Mesodermal cell (in vitro differentiated cells): ENCODE measurements around the gene HNRNPM.

Experiments used
- H3K27ac ChIP-seq: 2 replicates; pipeline ENCODE4 v1.7.0; 2013; ENCODE audit warnings: mild to moderate bottlenecking, low read depth, low read length, moderate library complexity; ENCODE audit not compliant: severe bottlenecking
- H3K36me3 ChIP-seq: 2 replicates; pipeline ENCODE4 v1.7.1; 2013; ENCODE audit warnings: mild to moderate bottlenecking, low read length, moderate library complexity; ENCODE audit not compliant: control insufficient read depth, insufficient read depth
- H3K4me1 ChIP-seq: one replicate; pipeline ENCODE4 v1.7.1; 2013; ENCODE audit warnings: mild to moderate bottlenecking, low read length; ENCODE audit not compliant: insufficient read depth, control insufficient read depth, poor library complexity, severe bottlenecking
- H3K4me3 ChIP-seq: 2 replicates; pipeline ENCODE4 v1.7.0; 2013; ENCODE audit warnings: low read length, control low read depth, mild to moderate bottlenecking; ENCODE audit not compliant: insufficient read depth, poor library complexity, severe bottlenecking; ENCODE audit errors: extremely low read depth
- H3K9me3 ChIP-seq: 2 replicates; pipeline ENCODE4 v1.7.1; 2013; ENCODE audit warnings: mild to moderate bottlenecking, low read length, moderate library complexity; ENCODE audit not compliant: control insufficient read depth
- WGBS, 2 experiments: methylation state at CpG; one replicate each; pipeline ENCODE4 v1.1.5; 2013; ENCODE audit warnings: missing lambda C conversion rate in 2 of 2; ENCODE audit not compliant: insufficient coverage in 2 of 2; 5-methylcytosine and 5-hydroxymethylcytosine counted together

Gene HNRNPM

DNA sequence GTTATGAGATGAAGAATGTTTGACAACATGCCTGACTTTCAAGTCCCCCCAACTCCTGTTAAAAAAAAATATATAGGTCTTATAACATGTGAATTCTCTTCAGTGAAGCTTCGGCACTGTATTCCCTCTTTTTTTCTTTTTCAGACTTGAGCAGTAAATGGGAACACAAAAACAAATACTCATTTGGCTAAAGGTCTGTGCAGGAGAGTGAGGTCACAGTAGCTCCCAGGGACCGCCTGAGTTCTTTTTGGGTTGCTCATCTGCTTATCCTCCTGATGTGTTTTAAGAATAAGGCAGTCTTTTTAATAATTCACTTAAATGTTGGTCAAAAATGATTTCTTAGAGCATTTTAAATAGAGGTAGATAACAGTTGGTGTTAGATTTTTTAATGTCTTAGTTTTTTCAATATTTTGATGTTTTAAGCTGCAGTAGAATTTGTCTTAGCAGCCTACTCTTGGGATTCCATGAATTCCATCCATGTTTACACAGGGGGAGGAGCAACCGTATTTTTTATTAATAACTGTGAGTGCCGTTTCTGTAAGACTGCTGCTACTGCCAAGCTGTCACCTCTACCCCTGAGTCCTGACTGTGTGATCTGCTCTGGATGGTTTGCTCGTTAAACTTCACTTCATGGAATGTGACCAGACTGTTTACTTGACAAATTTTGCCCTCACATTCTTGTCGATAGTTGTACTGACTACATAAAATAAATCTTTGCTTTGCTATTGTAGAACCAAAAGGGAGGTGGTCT is 14.9 kb downstream of the HNRNPM start:
- Histone ChIP-seq H3K36me3 (peaks cover 85% of the 10 kb centered on the region), H3K4me1 (peaks cover 49% of the 10 kb centered on the region), H3K27ac (peak overlapping the region; percentile 16), H3K9me3 (no peaks in the 10 kb centered on the region), H3K4me3 (no peak overlapping the region)
- WGBS, 2 experiments, result 82 to 90% methylated on average over 4 of the region's 6 CpGs

DNA sequence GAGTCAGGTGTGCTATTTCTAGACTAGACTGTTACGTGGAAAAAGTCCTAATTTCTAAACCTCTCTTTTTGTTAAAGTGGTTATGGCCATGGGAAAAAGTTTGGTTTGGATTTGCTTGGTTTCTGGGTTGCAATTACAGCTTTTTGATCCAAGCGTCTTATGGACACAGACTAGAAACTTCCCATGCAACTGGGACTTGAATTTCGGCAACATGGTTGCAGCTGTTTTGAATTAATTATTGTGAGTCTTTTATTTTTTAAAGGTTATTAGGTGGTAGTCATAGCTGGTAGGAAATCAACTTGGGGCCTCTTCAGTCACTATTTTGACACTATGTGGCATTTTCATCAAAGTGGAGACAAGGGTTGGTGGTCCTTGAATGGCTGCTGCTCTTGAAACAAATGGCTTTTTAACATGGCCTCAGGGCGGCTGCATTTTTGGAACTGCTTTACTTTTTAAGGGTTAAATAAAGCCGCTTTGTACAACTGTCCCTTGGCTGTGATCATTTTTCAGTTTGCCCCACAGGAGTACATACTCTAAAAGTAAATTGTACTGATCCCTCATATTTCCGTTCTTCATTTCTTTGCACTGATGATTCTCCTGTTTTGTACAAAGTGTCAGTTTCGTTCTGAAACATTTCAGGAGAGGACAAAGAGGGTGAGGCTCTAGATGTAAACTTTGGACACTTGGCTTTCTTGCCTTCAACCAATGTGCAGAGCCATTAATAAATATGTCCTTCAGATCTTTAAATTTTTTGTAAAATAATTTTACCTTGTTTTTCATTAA is 15.9 kb downstream of the HNRNPM start:
- H3K4me1 ChIP-seq, result peaks cover 49% of the 10 kb centered on the region
- no peak overlapping the region for H3K4me3 ChIP-seq
- no peaks in the 10 kb centered on the region for H3K9me3 ChIP-seq
- H3K27ac ChIP-seq, result peak overlapping the region; percentile 16
- 96 to 100% methylated on average over 5 to 6 of the region's 7 CpGs for WGBS, 2 experiments
- H3K36me3 ChIP-seq, result peaks cover 85% of the 10 kb centered on the region

DNA sequence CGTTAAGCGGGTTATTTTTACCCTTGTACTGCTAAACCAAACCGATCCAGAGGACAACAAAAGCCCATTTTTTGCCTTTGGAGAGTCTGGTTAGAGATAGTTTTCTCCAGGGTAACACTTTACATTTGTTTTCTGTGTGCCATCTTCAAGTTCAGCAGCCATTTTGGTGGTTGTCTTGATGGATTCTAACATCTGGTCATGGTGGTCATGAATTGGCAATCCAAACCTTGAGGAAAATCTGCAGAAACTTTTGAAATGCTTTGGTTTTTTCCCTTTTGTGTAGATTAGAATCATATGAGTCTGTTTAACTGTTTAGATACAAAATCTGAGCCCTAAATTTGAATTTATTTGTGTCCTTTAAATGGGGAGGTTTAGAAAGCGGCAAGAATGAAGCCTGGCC is 16.6 kb downstream of the HNRNPM start:
- peaks cover 49% of the 10 kb centered on the region for H3K4me1 ChIP-seq
- 90 to 100% methylated on average over 2 to 3 of the region's 4 CpGs for WGBS, 2 experiments
- H3K9me3 ChIP-seq, result no peaks in the 10 kb centered on the region
- H3K27ac ChIP-seq, result peak overlapping the region; percentile 10
- H3K36me3 ChIP-seq, result peaks cover 85% of the 10 kb centered on the region
- no peak overlapping the region for H3K4me3 ChIP-seq

DNA sequence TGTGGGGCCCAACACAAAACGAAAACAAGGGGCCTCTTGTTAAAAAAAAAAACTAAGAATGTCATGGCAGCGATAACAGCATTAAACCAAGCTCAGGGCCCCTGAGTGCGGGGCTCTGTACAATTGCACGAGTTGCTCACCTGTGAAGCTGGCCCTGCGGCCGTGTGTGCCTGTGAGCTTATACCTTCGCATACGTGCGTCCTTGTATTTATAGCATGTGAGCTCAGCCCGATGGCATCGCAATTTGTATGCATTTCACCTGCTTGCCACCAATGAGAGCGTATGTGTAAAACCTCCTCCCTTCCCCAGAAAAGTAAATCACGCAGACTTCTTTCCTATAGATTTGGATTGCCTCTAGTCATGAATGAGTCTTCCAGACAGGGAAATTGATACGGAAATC is 17.1 kb downstream of the HNRNPM start:
- no peak overlapping the region for H3K4me3 ChIP-seq
- H3K9me3 ChIP-seq, result no peaks in the 10 kb centered on the region
- H3K36me3 ChIP-seq, result peaks cover 85% of the 10 kb centered on the region
- 98 to 99% methylated on average over 12 of the region's 14 CpGs for WGBS, 2 experiments
- H3K27ac ChIP-seq, result peak overlapping the region; percentile 10
- peaks cover 46% of the 10 kb centered on the region for H3K4me1 ChIP-seq

DNA sequence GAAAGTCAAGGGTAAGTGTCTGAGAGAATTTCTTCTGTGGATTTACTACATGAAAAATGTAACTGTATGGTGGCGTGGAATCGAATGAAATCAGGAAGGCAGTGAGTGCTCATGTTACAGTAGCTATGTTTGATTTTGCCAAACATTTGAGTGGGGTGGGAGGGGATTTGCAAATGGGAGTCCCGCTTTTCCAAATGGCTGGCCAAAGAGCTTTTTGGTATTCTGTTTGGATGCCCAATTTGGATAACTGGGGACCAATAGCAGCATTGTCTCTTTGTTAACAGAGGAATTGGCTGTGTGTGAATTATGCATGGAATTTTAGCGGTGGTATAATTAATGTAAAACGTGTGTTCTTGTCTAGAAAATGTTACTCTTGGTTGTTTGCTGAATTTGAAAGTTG is 17.8 kb downstream of the HNRNPM start:
- H3K27ac ChIP-seq, result no peak overlapping the region
- H3K4me3 ChIP-seq, result no peak overlapping the region
- peaks cover 39% of the 10 kb centered on the region for H3K4me1 ChIP-seq
- 94 to 100% methylated on average over 4 to 5 of the region's 5 CpGs for WGBS, 2 experiments
- H3K9me3 ChIP-seq, result no peaks in the 10 kb centered on the region
- H3K36me3 ChIP-seq, result peaks cover 88% of the 10 kb centered on the region

DNA sequence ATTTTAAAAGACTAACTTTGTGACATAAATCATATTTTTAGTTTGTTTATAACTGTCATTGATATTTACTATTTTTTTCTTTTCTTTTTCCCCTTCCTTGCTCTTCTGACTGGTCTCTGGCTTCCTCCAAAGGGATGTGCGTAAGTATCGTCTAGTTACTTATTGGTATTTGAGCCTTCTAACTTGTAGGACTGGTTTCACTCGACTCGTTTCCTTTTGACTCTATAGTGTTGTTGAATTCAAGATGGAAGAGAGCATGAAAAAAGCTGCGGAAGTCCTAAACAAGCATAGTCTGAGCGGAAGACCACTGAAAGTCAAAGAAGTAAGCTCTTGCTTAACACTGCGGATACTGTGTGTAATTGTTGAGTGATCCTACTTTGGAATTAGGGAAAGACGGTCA is 18.6 kb downstream of the HNRNPM start:
- Histone ChIP-seq H3K4me3 (no peak overlapping the region), H3K9me3 (no peaks in the 10 kb centered on the region), H3K4me1 (peaks cover 31% of the 10 kb centered on the region), H3K27ac (no peak overlapping the region), H3K36me3 (peaks cover 89% of the 10 kb centered on the region)
- WGBS, 2 experiments, result 98% methylated on average over 7 to 8 of the region's 8 CpGs

DNA sequence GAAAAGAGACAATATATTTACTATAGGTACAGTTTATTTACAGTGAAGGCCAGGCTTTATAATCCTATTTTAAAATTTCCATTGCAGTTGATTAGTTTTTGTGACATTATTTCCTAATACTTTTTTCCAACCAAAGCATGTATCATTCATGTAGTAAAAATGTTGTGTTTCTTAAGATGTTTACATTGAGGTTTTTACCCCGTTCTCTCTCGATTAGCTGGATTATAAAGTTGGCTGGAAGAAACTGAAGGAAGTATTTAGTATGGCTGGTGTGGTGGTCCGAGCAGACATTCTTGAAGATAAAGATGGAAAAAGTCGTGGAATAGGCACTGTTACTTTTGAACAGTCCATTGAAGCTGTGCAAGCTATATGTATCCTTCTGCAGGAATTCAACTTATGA is 21.2 kb downstream of the HNRNPM start:
- peaks cover 20% of the 10 kb centered on the region for H3K4me1 ChIP-seq
- H3K9me3 ChIP-seq, result no peaks in the 10 kb centered on the region

DNA sequence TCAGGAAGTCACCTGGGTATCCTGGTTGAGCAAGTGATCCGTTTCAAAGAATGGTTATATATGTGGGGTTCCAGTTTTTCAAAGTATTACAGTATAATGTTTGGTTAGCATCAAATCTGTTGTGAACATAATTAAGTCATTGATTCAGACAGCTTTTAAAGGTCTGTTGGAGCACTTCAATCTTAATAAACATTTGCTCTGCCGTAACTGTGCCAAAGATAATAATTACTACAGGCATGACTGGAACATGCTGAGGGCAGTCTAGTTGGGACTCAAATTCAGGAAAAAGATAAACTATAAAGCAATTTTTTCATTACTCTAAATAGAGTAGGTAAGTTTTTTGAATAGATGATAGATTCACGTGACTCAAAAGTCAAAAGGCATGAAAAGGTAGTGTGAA is 23.3 kb downstream of the HNRNPM start:
- Histone ChIP-seq H3K4me1 (peaks cover 12% of the 10 kb centered on the region), H3K36me3 (peaks cover 100% of the 10 kb centered on the region), H3K4me3 (no peak overlapping the region), H3K27ac (no peak overlapping the region), H3K9me3 (no peaks in the 10 kb centered on the region)
- WGBS, 2 experiments, result 100% methylated on average over 1 of the region's 3 CpGs; no CpG with 5 or more reads in 1 of the 2 experiments

More for the DNA sequence above, 21.2 kb downstream of the HNRNPM start:
- no peak overlapping the region for H3K27ac ChIP-seq
- no peak overlapping the region for H3K4me3 ChIP-seq
- 95 to 100% methylated on average over 4 of the region's 4 CpGs for WGBS, 2 experiments
- peaks cover 99% of the 10 kb centered on the region for H3K36me3 ChIP-seq

DNA sequence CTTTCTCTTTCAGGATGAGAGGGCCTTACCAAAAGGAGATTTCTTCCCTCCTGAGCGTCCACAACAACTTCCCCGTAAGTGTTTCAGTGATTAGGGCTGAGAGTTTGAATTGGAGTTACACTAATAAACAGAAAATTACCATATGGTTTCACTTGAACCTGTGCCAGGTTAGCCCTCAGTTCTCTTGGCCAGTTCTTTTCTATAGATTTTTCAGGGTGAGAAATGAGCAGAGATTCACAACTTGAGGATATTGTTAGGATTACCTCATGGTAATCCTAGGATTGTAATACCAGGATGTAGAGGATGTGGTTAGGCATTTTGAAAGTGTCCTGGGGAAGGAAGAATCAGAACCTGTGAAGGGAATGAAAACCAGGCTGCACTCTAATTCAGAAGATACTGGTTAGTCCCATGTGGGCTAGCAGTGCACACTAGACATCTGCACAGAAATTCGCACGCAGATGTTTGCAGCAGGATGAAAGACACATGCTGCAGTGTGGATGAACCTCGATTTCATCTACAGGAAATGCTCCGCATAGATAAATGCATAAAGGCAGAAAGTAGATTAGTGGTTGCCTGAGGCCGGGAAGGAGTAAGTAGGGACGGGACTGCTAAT is 24.1 kb downstream of the HNRNPM start:
- H3K36me3 ChIP-seq, result peaks cover 100% of the 10 kb centered on the region
- no peak overlapping the region for H3K4me3 ChIP-seq
- WGBS, 2 experiments, result 94 to 98% methylated on average over 6 of the region's 8 CpGs
- no peak overlapping the region for H3K27ac ChIP-seq
- peaks cover 12% of the 10 kb centered on the region for H3K4me1 ChIP-seq
- no peaks in the 10 kb centered on the region for H3K9me3 ChIP-seq

DNA sequence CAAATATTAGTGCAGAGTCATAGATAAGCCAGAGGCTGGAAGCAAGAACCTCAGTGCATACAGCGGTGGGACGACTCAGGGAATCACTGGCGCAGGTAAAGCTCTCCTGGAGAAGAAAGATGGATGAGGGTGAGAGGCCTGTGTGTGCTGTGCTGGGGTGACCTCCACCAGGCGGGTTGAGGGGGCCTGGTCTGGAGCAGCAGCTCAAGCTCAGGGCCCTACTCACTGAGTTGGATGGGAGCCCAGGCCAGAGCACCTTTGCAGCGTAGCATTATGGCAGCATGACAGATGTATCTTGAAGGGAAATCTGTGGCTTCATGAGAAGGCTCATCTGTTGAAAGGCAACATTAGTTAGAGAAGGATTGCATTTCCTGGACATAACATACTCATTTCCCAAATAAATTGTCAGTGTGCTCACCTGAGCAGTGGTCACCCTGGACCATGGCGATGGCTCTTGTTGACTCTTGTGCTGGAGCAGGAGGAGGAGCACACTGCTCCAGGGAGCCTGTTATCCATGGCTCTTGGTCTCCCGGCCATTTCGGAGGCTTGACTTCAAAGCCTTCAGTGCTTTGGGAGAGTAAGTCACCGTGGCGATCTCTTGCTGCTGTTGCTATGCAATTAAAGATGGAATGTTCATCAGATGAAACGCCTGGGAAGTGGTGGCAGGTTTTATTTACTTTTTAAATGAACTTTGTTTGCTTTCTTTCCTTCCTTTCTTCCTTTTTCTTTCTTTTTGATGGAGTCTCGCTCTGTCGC is 25.0 kb downstream of the HNRNPM start:
- WGBS, 2 experiments, result 94 to 95% methylated on average over 8 to 9 of the region's 13 CpGs
- no peak overlapping the region for H3K4me3 ChIP-seq
- H3K36me3 ChIP-seq, result peaks cover 100% of the 10 kb centered on the region
- H3K27ac ChIP-seq, result no peak overlapping the region
- H3K4me1 ChIP-seq, result peaks cover 12% of the 10 kb centered on the region
- no peaks in the 10 kb centered on the region for H3K9me3 ChIP-seq
